HG03520 (cell line): Measurements from ENCODE around the gene ING2.
"Not testable (repeated sequence)": the region's sequence is repeated elsewhere in the genome, so short reads cannot be mapped to it uniquely, and the experiment has no call there.

Experiments
- ATAC-seq: cut with Tn5 transposase; IDR thresholded peaks from one replicate; pipeline ENCODE4 v1.9.1; 2021; ENCODE audit warnings: mild to moderate bottlenecking, moderate library complexity; ENCODE audit not compliant: unreplicated experiment

Gene ING2

GRCh38 chr4:183544109-183544508 lies 39.3 kb downstream of the ING2 start:
- no peak for ATAC-seq

GRCh38 chr4:183546376-183546775 lies 41.5 kb downstream of the ING2 start:
- ATAC-seq, result no peak

- no peak for ATAC-seq
Observed at GRCh38 chr4:183548306-183548705, 43.4 kb downstream of the ING2 start.

GRCh38 chr4:183550345-183551093 lies 45.7 kb downstream of the ING2 start:
- ATAC-seq, result no peak

- ATAC-seq, result no peak
Observed at GRCh38 chr4:183552274-183553146, 47.7 kb downstream of the ING2 start.

GRCh38 chr4:183553147-183553478 lies 48.3 kb downstream of the ING2 start:
- not testable (repeated sequence) for ATAC-seq

- ATAC-seq, result no peak
Observed at GRCh38 chr4:183553601-183554345, 48.9 kb downstream of the ING2 start.

GRCh38 chr4:183554346-183554686 lies 49.5 kb downstream of the ING2 start:
- ATAC-seq, result no peak

- no peak for ATAC-seq
Observed at GRCh38 chr4:183554878-183555585, 50.2 kb downstream of the ING2 start.

- no peak for ATAC-seq
Observed at GRCh38 chr4:183556947-183557346, 52.1 kb downstream of the ING2 start.

- no peak for ATAC-seq
Observed at GRCh38 chr4:183557611-183558010, 52.8 kb downstream of the ING2 start.

- no peak for ATAC-seq
Observed at GRCh38 chr4:183558873-183559272, 54.0 kb downstream of the ING2 start.

GRCh38 chr4:183561905-183562304 lies 57.0 kb downstream of the ING2 start:
- no peak for ATAC-seq
